HG03045 (cell line): Measurements from ENCODE around the gene PTCH1.

Source experiments
- ATAC-seq: cut with Tn5 transposase; IDR thresholded peaks from one replicate; pipeline ENCODE4 v1.9.1; 2021; ENCODE audit warnings: mild to moderate bottlenecking, moderate library complexity; ENCODE audit not compliant: unreplicated experiment

The PTCH1 gene

DNA sequence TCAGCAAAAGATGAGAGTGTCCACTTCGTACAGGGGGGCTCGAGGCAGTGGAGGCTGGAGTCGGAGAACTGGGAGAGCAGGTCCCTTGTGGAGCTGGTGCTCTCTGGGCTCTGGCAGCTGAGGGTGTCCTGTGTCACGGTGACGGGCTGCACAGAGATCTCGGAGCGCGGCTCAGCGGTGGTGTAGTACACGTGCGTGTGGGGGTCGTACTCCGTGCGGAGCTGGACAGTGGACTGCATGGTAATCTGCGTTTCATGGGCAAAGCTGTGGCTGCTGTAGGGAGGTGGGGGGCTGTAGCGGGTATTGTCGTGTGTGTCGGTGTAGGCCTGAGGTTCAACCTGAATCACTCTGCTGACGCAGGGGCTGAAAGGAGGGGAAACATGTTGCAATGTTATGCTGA lies 48.0 kb downstream of the PTCH1 start:
- no peak for ATAC-seq

- ATAC-seq, result no peak
Observed at GRCh38 chr9:95465115-95465514, 51.7 kb downstream of the PTCH1 start.

GRCh38 chr9:95463148-95464060 lies 53.4 kb downstream of the PTCH1 start:
- peak; percentile 17 for ATAC-seq

- peak; percentile 93 for ATAC-seq
Observed at GRCh38 chr9:95462249-95463147, 54.3 kb downstream of the PTCH1 start.

DNA sequence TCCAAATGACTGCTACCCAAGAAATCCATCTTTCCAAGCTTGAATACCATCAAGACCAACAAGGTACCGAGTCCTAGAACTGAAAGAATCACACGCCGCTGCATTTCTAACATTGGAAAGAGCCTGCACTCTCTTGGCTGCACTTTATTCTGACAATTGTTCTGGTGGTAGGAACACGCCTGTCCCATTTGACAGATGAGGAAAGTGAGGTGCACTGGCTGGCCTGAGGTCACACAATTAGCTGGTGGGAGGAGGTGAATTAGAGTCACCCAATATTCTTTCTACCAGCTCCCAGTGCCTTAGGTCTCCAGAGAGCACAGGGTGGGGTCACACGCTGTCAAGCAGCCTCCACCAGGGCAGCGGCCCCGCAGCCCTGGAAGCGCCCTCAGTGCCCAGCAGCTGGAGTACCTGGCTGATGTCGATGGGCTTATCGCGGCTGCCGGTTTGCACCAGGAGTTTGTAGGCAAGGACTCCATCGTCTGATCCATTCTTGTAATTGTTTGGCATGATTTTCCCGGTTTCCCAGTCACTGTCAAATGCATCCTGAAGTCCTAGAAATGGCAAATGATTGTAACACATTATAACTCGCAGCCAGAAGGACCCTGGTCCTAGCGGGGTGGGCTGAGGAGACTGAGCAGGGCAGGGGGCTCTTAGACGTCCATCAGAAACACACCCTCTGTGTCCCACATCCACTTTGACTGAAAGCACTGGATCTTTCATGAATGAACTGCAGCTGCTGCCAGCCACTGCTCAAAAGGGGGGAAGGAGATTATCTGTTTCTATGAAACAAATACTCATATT lies 55.1 kb downstream of the PTCH1 start:
- no peak for ATAC-seq

- no peak for ATAC-seq
Observed at GRCh38 chr9:95460518-95461164, 56.1 kb downstream of the PTCH1 start.

GRCh38 chr9:95459851-95460517 lies 56.8 kb downstream of the PTCH1 start:
- no peak for ATAC-seq

- no peak for ATAC-seq
Observed at GRCh38 chr9:95459178-95459577, 57.6 kb downstream of the PTCH1 start.

GRCh38 chr9:95458666-95459065 lies 58.1 kb downstream of the PTCH1 start:
- ATAC-seq, result no peak

DNA sequence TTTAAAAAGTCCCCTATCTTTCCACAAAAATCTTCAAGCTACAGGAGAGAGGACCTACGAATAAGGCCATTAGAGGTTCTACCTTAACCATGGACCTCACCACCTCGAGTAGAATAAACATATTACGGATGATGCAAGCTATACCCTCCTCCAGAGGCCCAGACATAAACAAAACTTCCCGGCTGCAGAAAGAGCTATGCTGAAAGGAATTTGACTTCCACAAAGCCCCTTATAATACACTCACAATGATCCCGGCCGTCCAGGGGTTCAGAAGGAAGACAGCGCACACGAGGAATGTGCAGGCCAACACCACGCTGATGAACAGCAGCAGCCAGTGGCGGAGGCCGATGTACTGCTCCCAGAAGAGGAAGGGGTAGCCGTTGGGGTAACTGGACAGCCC lies 59.0 kb downstream of the PTCH1 start:
- ATAC-seq, result no peak

DNA sequence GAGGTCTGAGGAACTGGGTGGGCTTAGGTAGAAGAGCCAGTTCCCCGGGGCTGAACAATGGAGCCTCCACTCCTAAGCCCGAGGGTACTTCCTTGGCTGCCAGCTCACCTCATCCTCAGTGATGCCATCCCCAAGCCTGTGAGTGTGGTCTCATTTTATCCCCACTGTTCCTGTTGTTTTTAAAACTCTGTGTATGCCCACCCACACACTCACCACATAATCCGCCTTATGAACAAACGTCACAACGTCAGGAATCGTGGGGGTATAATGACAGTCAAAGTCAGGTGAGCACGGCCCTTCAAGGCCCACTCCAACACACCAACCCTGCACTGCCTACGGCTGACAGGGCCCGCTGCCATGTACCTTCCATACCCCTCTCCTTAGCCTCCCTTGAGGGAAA lies 61.1 kb downstream of the PTCH1 start:
- ATAC-seq, result no peak

DNA sequence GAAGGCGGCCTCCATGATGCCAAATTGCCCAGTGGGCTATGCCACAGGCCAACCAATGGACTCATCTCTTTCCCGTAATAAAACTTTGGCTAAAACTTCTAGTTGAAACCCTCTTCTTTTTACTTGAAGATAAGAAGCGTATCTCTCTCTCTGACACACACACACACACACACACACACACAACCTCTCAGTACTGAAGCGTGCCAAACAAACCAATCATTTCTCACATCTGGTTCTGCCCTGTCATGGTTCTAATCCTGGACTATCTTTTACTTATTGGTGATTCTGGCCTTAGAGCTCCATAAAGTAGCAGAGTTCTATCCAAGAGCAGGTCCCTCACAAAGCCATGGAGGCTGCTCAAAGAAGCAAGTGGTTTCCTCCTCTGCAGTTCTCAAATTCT lies 64.6 kb downstream of the PTCH1 start:
- ATAC-seq, result no peak

- ATAC-seq, result no peak
Observed at GRCh38 chr9:95451065-95451426, 65.7 kb downstream of the PTCH1 start.

DNA sequence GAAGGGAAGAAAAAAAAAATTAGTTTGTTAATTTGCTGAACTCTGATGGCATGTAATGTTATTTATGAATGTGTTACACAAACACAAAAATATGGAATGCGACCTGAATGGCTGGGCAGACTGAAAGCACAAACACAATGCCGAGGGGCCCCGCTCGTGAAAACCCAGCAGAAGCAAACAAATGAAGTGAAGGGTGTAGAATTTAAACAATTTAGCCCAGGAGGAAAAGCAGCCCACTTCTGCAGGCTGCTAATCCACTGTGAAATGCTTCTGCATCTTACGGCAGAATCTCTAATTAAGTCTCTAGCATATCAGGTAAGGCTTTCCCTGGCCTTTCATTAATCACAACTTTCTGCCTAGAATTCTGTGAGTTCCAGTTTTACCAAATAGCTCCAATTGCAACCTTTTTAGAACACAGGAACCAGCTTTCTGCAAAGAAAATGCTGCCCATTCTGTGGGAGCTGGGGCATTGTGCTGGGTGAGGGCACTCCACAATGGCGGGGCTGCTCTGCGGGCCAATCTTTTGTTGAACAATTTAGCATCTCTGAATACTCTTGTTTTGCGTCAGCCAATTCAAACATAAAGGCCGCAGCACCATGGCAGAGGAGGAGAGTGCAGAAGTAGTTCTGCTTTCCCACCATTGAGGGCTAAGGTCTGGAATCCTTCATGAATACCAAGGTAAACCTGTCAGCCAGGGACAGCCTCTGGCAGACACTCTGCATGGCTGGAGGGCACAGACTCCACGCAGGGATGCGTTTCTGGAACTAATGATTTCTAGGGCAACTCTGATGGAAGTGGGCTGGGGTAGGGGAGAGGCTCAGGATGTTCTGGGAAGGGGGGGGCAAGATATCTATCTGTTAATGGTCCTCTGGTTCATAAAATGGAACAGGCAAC lies 66.4 kb downstream of the PTCH1 start:
- ATAC-seq, result no peak

DNA sequence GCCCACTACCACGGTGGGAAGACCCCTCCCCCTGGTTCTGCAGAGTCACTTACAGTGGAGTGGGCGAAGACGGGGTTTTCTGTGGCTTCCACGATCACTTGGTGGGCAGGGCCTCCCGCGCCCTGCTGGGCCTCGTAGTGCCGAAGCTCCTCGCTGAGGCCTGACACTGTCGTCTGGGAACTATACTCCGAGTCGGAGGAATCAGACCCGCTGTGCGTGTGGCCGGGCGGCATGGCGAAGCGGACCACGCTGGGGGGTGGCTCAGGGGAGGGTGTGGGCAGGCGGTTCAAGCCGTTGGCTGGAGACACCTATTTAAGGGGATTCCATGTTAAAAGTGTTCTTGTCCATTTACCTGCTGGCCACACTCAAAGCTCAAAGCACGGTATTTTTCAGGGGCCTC lies 67.8 kb downstream of the PTCH1 start:
- no peak for ATAC-seq

DNA sequence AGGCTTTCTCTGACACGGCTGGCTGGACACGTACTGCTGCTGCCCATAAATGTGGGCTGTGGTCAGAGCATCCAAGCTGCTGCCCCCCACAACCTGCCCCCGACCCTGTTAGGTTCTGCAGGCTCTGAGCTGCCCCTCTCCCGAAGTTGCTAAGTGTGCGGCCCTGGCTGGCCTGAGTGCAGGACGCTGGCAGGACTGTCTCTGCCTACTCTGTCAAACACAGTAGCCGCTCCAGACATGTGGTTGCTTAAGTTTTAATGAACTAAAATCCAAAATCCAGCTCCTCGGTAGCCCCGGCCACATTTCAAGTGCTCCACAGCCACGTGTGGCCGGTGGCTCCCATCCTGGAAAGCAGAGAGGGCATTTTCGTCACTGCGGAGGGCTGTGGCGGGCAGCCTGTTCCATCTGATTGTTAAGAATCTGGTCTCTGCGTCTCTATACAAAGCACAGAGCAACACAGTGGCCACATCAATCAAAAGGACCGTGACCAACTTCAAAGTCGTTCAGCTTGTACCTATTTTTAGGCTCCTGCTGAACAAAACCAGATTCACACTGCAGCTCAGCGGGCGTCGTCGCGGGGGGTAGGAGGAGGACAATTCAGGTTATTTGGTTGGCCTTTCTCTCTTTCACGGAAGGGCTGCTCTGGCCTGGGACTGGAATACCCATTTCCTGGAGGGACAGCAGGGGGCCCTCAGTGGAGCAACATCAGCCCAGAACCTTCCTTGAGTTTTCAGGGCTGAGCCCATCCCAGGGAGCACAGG lies 68.9 kb downstream of the PTCH1 start:
- no peak for ATAC-seq

- no peak for ATAC-seq
Observed at GRCh38 chr9:95446984-95447383, 69.8 kb downstream of the PTCH1 start.

- ATAC-seq, result no peak
Observed at GRCh38 chr9:95446259-95446658, 70.5 kb downstream of the PTCH1 start.
